ENCODE data around the gene PDE6D.

Gene PDE6D

DNA sequence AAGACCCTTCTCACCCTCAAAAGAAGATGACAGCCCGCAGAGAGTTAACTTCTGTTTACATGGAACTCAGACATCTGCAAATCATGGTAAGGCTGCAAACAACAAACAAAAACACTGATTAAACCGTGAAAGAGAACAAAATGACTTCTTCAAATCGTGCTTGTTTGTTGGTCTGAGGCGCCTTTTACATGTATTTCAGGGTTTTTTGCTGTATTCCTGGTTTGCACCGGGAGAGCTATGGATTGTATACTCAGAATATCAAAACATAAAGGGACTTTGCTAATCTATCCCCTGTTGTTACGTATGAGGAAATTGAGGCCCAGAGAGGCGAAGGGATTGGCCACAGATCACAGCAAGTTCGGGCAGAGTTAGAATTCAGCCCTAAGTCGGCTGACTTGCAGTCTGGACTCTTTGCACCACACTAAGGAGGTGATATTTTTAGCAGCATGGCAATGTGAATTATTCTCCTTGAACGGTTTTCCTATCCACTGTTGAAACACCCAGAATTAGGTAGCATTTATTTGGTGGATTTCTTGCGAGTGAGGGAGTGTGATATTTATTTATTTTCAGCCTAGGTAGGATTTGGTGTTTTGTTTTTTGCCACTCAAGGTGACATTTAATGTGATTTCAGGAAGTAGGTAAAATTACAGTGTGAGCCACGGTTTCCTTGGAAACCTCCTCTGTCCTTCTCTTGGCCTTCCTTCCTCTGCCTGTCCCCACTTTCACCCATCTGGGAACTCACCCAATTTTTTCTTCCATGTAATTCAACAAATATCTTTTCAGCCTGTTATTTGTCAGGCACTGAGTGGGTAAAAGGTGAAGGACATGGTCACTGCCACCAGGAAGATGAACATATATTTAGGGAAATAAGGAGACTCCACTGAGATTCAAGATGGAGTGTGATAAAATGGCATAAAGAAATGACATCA, 980 bp upstream of the PDE6D start:
- no CpG with 5 or more reads among the region's 12 CpGs for WGBS, 2 donors (ENCODE audit: extremely low coverage in 2 of 2, insufficient read length in 2 of 2, insufficient replicate concordance in 1 of 2)

DNA sequence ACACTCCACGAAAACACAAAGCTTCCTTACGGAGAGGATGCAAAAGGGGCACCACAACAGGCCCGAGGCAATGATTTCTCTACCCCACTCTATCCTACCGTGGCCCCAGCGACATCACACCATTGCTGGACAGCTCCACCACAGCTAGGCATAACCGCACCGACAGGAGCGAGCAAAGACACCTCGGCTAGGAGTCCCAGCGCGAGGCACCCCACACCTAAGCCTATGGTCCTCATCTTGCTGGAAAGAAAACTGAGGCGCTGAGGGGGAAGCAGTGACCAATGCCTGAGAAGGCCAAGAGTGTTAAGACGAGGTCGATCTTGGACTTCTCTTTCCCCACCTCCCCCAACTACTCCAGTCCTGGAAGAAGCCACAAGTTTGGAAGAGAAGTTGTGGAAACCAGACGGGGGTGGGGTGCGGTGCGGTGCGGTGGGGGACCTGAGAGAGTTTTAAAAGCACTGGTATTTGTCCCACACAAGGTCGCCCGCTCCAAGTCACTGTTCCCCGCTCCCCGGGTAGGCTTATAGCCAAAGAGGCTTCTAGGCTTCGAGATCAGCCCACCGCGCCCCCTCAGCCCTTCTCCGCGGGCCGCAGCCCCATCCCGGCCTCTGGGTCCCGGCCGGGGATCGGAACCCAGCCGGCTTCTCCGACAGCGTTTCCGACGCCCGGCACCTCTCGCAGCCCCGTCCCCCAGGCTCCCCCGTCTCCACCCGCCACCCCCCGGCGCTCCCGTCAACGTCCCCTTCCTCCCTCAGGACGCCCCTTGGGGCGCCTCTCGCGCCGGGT, 766 bp downstream of the PDE6D start:
- Histone ChIP-seq H3K18ac (ENCODE audit: low read length) (no peak overlapping the region), H2AK5ac (ENCODE audit: low read depth, low read length) (no peak overlapping the region), H2BK120ac (ENCODE audit: low read depth, low read length) (no peak overlapping the region), H2BK12ac (ENCODE audit: low read length) (no peak overlapping the region), H3K9ac (ENCODE audit: low read depth, low read length, poor library complexity) (peak overlapping the region; percentile 79), H3K9me3 (replicated peaks in 1 of 2; ENCODE audit: control insufficient read depth in 2 of 2, insufficient read depth in 1 of 2, low read depth in 1 of 2, low read length in 2 of 2) (no peaks in the 10 kb centered on the region), H2BK5ac (ENCODE audit: low read length) (no peak overlapping the region), H3K4me2 (ENCODE audit: insufficient read depth, low read length, poor library complexity, severe bottlenecking) (peak overlapping the region; percentile 77), H3K4me3 (ENCODE audit: low read length in 2 of 2) (peak overlapping the region; percentile 79 to 96), H2BK15ac (ENCODE audit: low read length) (no peak overlapping the region), H3K4ac (ENCODE audit: low read length) (no peak overlapping the region), H3K14ac (ENCODE audit: low read length) (no peak overlapping the region), H3K36me3 (replicated peaks in 1 of 2; ENCODE audit: control insufficient read depth in 2 of 2, insufficient read depth in 2 of 2, low read length in 2 of 2) (peaks cover 0 to 3% of the 10 kb centered on the region in 2 donors), H4K91ac (ENCODE audit: low read depth, low read length, poor library complexity) (no peak overlapping the region), H3K79me1 (ENCODE audit: low read depth, low read length) (no peaks in the 10 kb centered on the region), H2AFZ (ENCODE audit: low read length) (peak overlapping the region; percentile 99), H3K4me1 (ENCODE audit: control insufficient read depth in 2 of 2, insufficient read depth in 1 of 2, low read depth in 1 of 2, low read length in 2 of 2) (peaks cover 5 to 10% of the 10 kb centered on the region in 2 donors), H3K23ac (ENCODE audit: low read depth, low read length, poor library complexity) (no peak overlapping the region), H3K27ac (replicated peaks; ENCODE audit: low read length) (no peak overlapping the region), H4K8ac (ENCODE audit: low read depth, low read length) (no peak overlapping the region), H3K27me3 (ENCODE audit: control insufficient read depth in 3 of 3, insufficient read depth in 3 of 3, low read depth in 1 of 3, low read length in 3 of 3) (no peaks in the 10 kb centered on the region)
- WGBS, 2 donors (ENCODE audit: extremely low coverage in 2 of 2, insufficient read length in 2 of 2, insufficient replicate concordance in 1 of 2), result no CpG with 5 or more reads among the region's 51 CpGs
- DNase-seq (ENCODE audit: low spot score), result peak; percentile 15

More for the DNA sequence above, 980 bp upstream of the PDE6D start:
- Histone ChIP-seq H3K4me1 (ENCODE audit: control insufficient read depth in 2 of 2, insufficient read depth in 1 of 2, low read depth in 1 of 2, low read length in 2 of 2) (peaks cover 6 to 14% of the 10 kb centered on the region in 2 donors), H2BK120ac (ENCODE audit: low read depth, low read length) (no peak overlapping the region), H3K4ac (ENCODE audit: low read length) (no peak overlapping the region), H3K14ac (ENCODE audit: low read length) (no peak overlapping the region), H3K9ac (ENCODE audit: low read depth, low read length, poor library complexity) (no peak overlapping the region), H2AFZ (ENCODE audit: low read length) (peak overlapping the region; percentile 99), H3K27ac (replicated peaks; ENCODE audit: low read length) (no peak overlapping the region), H4K8ac (ENCODE audit: low read depth, low read length) (no peak overlapping the region), H3K79me1 (ENCODE audit: low read depth, low read length) (peaks cover 1% of the 10 kb centered on the region), H3K23ac (ENCODE audit: low read depth, low read length, poor library complexity) (no peak overlapping the region), H2BK5ac (ENCODE audit: low read length) (no peak overlapping the region), H3K4me3 (ENCODE audit: low read length in 2 of 2) (peak overlapping the region; percentile 79 to 96), H3K36me3 (replicated peaks in 1 of 2; ENCODE audit: control insufficient read depth in 2 of 2, insufficient read depth in 2 of 2, low read length in 2 of 2) (peaks cover 0 to 3% of the 10 kb centered on the region in 2 donors), H2BK15ac (ENCODE audit: low read length) (no peak overlapping the region), H2BK12ac (ENCODE audit: low read length) (no peak overlapping the region), H3K9me3 (replicated peaks in 1 of 2; ENCODE audit: control insufficient read depth in 2 of 2, insufficient read depth in 1 of 2, low read depth in 1 of 2, low read length in 2 of 2) (no peaks in the 10 kb centered on the region), H3K18ac (ENCODE audit: low read length) (no peak overlapping the region), H3K27me3 (ENCODE audit: control insufficient read depth in 3 of 3, insufficient read depth in 3 of 3, low read depth in 1 of 3, low read length in 3 of 3) (no peaks in the 10 kb centered on the region), H2AK5ac (ENCODE audit: low read depth, low read length) (no peak overlapping the region), H4K91ac (ENCODE audit: low read depth, low read length, poor library complexity) (no peak overlapping the region), H3K4me2 (ENCODE audit: insufficient read depth, low read length, poor library complexity, severe bottlenecking) (peak overlapping the region; percentile 66)
- no peak for DNase-seq (ENCODE audit: low spot score)

DNA sequence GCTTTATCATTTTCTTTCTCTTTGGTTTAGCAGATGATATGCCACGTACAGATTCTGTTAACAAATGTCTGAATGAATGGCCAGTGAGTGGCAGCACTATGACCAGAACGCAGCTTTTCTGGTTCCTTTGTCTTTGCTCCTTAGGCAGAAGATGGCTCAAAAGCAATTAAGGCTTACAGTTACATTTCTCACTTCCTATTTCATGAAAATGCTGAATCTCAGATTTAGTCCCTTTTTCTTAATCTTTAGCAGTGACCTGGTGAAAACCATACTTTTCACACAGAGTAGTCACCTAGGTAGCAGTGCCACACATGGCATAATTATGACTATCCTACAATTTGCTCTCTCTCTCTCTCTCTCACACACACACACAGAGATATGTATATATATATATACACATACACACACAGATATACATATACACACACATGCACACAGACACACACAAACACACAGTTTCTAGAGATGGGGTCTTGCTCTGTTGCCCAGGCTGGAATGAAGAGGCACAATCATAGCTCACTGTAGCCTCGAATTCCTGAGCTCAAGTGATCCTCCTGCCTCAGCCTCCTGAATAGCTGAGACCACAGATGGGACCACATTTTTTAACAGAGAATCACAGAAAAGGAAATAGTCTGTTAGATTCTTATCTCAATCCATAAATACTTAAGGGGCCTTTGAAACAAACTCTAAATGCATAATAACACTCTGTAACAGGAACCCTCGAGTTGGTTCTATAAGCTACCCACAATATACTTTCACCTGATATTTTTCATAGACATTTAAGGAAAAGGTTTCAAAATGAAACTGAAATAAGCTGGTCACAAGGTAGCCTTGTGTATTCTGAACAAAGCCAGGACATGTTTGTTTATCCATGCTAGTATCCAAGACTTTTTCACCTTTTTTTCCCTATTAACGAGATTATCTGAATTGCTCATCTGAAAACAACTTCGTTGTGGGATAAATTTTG, 11.6 kb downstream of the PDE6D start:
- Histone ChIP-seq H3K27ac (replicated peaks; ENCODE audit: low read length) (no peak overlapping the region), H2BK120ac (ENCODE audit: low read depth, low read length) (no peak overlapping the region), H4K91ac (ENCODE audit: low read depth, low read length, poor library complexity) (no peak overlapping the region), H3K4me2 (ENCODE audit: insufficient read depth, low read length, poor library complexity, severe bottlenecking) (no peak overlapping the region), H3K4me3 (ENCODE audit: low read length in 2 of 2) (no peak overlapping the region), H3K79me1 (ENCODE audit: low read depth, low read length) (no peaks in the 10 kb centered on the region), H2BK15ac (ENCODE audit: low read length) (no peak overlapping the region), H2AK5ac (ENCODE audit: low read depth, low read length) (no peak overlapping the region), H3K27me3 (ENCODE audit: control insufficient read depth in 3 of 3, insufficient read depth in 3 of 3, low read depth in 1 of 3, low read length in 3 of 3) (no peaks in the 10 kb centered on the region), H3K4ac (ENCODE audit: low read length) (no peak overlapping the region), H3K23ac (ENCODE audit: low read depth, low read length, poor library complexity) (no peak overlapping the region), H3K18ac (ENCODE audit: low read length) (no peak overlapping the region), H4K8ac (ENCODE audit: low read depth, low read length) (no peak overlapping the region), H3K36me3 (replicated peaks in 1 of 2; ENCODE audit: control insufficient read depth in 2 of 2, insufficient read depth in 2 of 2, low read length in 2 of 2) (no peaks in the 10 kb centered on the region), H2BK5ac (ENCODE audit: low read length) (no peak overlapping the region), H3K9me3 (replicated peaks in 1 of 2; ENCODE audit: control insufficient read depth in 2 of 2, insufficient read depth in 1 of 2, low read depth in 1 of 2, low read length in 2 of 2) (no peaks in the 10 kb centered on the region), H3K14ac (ENCODE audit: low read length) (no peak overlapping the region), H2AFZ (ENCODE audit: low read length) (no peak overlapping the region), H3K9ac (ENCODE audit: low read depth, low read length, poor library complexity) (no peak overlapping the region), H2BK12ac (ENCODE audit: low read length) (no peak overlapping the region), H3K4me1 (ENCODE audit: control insufficient read depth in 2 of 2, insufficient read depth in 1 of 2, low read depth in 1 of 2, low read length in 2 of 2) (peaks cover 2 to 15% of the 10 kb centered on the region in 2 donors)
- no peak for DNase-seq (ENCODE audit: low spot score)
- no CpG with 5 or more reads among the region's 6 CpGs for WGBS, 2 donors (ENCODE audit: extremely low coverage in 2 of 2, insufficient read length in 2 of 2, insufficient replicate concordance in 1 of 2)

Measured in neuronal stem cell (in vitro differentiated cells).